Stromal cell of bone marrow (primary cell): ENCODE measurements around the gene UBXN7.
A peak's percentile ranks its signal among the peaks of the same experiment; 100 is the strongest.
"Not testable (repeated sequence)": the region's sequence is repeated elsewhere in the genome, so short reads cannot be mapped to it uniquely, and the experiment has no call there.

Experiments used
- DNase-seq: peaks from one replicate; pipeline ENCODE4 v3.0.0-alpha.2; 2012; ENCODE audit warnings: low read depth

UBXN7 gene

DNA sequence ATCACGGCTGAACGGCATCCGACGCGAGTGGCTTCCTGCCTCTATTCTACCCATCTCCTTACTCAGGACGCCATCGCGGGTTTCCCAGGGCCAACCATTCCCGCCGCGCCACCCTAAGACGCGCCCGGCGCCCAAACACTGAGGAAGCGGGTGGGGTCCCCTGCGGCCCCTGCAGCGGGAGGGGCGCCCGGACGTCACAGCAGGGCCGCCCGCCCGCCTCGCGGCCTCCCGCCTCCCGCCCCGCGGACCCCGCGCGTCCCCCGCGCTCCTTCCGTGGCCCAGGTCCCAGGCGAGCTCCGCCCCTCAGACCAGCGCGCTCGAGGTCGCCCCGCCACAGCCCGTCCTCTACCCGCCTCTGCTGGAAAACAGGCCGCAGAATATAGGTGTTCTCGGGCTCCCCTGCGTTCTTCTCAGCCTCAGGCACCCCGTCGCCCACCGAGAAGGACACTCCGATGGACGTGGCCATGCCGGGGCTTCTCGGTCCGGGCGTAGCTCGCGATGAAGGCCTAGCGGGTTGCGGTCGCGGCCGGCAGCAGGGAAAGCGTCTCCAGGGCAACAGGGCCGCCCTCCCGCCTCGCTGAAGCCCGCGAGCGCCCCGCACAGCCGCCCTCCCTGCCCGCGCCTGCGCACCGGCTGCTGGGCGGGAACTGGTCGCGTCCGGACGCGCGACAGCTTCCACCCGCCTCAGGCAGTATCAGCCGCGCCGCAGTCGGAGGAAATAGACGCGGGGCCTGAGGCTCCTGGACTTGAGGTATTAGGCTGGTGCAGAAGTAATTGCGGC is 114.3 kb downstream of the UBXN7 start, which contains the start of gene DYNLT2B:
Gene DYNLT2B, minus strand, starts transcription at position 554 of the 781 bp plus-strand sequence. Its CDS starts 88 bp downstream, at position 466.
- DNase-seq: peak; percentile 84

DNA sequence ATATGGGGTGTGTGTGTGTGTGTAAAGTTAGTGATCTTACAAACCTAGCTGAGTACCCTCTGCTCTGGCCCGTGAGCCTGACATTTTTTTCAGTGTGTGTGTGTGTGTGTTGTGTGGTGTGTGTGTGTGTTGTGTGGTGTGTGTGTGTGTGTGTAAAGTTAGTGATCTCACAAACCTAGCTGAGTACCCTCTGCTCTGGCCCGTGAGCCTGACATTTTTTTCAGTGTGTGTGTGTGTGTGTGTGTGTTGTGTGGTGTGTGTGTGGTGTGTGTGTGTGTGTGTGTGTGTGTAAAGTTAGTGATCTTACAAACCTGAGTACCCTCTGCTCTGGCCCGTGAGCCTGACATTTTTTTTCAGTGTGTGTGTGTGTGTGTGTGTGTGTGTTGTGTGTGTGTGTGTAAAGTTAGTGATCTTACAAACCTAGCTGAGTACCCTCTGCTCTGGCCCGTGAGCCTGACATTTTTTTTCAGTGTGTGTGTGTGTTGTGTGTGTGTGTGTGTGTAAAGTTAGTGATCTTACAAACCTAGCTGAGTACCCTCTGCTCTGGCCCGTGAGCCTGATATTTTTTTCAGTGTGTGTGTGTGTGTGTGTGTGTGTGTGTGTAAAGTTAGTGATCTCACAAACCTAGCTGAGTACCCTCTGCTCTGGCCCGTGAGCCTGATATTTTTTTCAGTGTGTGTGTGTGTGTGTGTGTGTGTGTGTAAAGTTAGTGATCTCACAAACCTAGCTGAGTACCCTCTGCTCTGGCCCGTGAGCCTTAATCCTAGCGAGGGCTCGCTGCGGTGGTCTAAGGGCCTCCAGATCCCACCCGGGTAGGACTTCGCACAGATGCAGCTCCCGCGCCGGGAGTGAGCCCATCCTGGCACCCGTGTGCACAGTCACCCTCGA is 115.2 kb downstream of the UBXN7 start:
- DNase-seq: not testable (repeated sequence)

DNA sequence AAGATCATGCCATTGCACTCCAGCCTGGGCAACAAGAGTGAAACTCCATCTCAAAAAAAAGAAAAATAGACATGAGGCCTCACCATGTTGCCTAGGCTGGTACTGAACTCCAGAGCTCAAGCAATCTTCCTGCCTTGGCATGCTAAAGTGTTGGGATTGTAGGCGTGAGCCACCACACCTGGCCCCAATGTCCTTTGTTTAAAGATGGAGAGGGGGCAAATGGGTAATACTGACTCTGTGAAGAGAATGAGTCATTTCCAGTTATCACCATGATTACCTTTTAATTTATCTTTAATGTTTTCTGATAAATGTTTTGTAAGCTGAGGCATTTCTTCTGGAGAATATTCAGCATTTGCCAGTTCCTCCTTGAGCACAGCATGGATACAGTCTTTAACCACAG is 116.4 kb downstream of the UBXN7 start:
- no peak for DNase-seq

DNA sequence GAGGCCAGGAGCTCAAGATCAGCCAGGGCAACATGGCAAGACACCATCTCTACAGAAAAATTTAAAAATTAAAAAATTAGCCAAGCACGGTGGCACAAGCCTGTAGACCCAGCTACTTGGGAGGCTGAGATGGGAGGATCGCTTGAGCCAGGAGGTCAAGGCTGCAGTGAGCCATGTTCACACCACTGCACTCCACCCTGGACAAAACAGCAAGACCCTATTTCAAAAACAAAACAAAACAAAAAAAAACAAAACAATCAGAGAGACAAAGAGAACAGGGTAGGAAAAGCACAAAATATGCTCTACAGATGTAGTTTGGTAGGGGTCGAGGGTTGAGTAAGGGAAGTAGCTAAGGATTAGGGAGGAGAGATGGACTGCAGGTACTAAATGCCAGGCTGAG is 117.6 kb downstream of the UBXN7 start:
- DNase-seq: no peak

DNA sequence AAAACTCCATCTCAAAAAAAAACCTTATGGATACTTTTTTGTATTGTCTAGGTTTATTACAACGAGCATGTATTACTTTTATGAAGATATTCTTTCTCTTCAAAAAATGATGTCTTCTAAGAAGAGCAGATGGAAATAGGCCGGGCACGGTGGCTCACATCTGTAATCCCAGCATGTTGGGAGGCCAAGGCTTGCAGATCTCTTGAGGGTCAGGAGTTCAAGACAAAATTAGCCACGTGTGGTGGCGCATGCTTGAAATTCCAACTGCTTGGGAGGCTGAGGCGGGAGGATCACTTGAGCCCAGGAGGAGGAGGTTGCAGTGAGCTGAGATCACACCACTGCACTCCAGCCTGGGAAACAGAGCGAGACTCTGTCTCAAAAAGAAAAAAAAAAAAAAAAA is 118.1 kb downstream of the UBXN7 start:
- not testable (repeated sequence) for DNase-seq

DNA sequence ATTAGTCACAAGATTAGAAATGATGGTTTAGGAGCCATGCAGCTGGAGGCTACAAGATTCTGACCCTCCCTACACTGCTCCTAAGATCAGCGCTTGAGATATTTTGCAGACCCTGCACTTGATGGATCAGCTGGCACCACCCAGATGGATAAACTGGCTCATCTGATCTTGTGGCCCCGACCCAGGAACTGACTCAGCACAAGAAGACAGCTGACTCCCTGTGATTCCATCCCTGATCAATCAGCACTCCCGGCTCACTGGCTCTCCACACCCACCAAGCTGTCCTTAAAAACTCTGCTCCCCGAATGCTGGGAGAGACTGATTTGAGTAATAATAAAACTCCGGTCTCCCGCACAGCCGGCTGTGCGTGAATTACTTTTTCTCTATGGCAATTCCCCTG is 129.3 kb downstream of the UBXN7 start:
- DNase-seq: not testable (repeated sequence)

DNA sequence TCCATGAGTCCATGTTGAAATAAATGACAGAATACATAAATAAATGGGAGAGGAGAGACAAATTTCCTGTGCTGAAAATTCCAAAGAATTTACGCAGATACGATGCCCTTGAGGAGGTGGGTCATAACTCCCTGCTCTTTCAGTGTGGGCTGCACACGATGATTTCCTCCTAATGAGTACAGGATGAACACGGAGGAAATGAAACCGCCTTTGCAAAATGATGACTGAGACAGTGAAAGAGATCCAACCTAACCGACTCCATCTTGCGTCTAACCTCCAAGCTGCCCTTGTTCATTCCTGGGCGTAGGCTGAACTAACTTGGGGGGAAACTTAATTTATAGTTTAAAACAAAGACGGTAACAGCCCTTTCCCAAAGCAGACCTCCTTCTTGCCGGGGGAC is 129.7 kb downstream of the UBXN7 start:
- DNase-seq: not testable (repeated sequence)

DNA sequence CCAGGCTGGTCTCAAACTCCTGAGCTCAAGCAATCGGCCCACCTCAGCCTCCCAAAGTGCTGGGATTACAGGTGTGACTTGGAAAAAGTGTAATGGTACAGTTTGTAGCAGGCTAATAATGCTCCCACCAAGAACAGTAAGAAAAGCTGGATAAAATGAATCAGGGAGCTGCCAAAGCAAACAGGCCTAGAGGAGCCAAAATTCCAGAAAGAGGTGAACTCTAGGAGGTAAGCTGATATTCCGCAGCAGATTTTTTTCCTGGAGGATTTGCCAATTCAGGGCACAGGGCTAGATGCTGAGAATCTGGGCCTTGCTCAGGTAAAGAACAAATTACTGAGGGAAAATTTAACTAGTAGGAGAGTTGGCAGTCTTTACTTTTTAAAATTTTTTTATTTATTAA is 133.7 kb downstream of the UBXN7 start:
- no peak for DNase-seq
